Esophagus muscularis mucosa (tissue), 4 donors: ENCODE results near the gene CDX1. TPM values are rescaled to one million over a fixed set of nuclear protein-coding genes. Genes with fewer than 3 reads are reported as not detected.

ENCODE experiments used
- DNase-seq: peaks from one replicate; pipeline ENCODE4 v3.0.0-alpha.2; 2017; ENCODE audit errors: extremely low spot score
- H3K27ac ChIP-seq, 4 donors: fragments of 200-600 bp; sonication (generic); replicated peaks in 1 of 4; 1 replicate in 3 of 4; 2 replicates in 1 of 4; pipeline ENCODE4 v1.5.1; 2016 to 2019; ENCODE audit warnings: mild to moderate bottlenecking in 1 of 4
- H3K27me3 ChIP-seq, 4 donors: fragments of 200-600 bp; sonication (generic); one replicate each; pipeline versions ENCODE4 v1.5.1 to v1.6.0; 2016 to 2019
- H3K36me3 ChIP-seq, 4 donors: fragments of 200-600 bp; sonication (generic); one replicate each; pipeline ENCODE4 v1.5.1; 2016 to 2019
- H3K4me1 ChIP-seq, 4 donors: fragments of 200-600 bp; sonication (generic); one replicate each; pipeline ENCODE4 v1.5.1; 2016 to 2019
- H3K4me3 ChIP-seq, 4 donors: fragments of 200-600 bp; sonication (generic); 1 replicate in 2 of 4; 2 replicates in 2 of 4; pipeline ENCODE4 v1.5.1; 2016 to 2019; ENCODE audit warnings: mild to moderate bottlenecking in 4 of 4, moderate library complexity in 1 of 4
- H3K9me3 ChIP-seq, 4 donors: fragments of 200-600 bp; sonication (generic); 1 replicate in 3 of 4; 2 replicates in 1 of 4; pipeline ENCODE4 v1.5.1; 2016 to 2019
- CTCF ChIP-seq, 3 experiments: fragments of 200-600 bp in 2 of 3; fragments of 450-650 bp in 1 of 3; sonication (generic) in 2 of 3; IDR thresholded peaks; one replicate each; pipeline ENCODE4 v1.5.1; 2017 to 2019; ENCODE audit warnings: antibody characterized with exemption in 3 of 3, mild to moderate bottlenecking in 2 of 3, moderate library complexity in 1 of 3
- EP300 ChIP-seq: sonication (generic); formaldehyde crosslinking; IDR thresholded peaks from one replicate; pipeline ENCODE4 v1.6.1; 2017; ENCODE audit warnings: antibody characterized with exemption
- POLR2A ChIP-seq: fragments of 450-650 bp; IDR thresholded peaks from one replicate; pipeline ENCODE4 v1.6.1; 2017; ENCODE audit warnings: antibody characterized with exemption, moderate library complexity, mild to moderate bottlenecking, low read depth
- POLR2AphosphoS5 ChIP-seq, 2 donors: sonication (generic); formaldehyde crosslinking; IDR thresholded peaks; one replicate each; pipeline ENCODE4 v1.6.1; 2017; ENCODE audit warnings: antibody characterized with exemption in 2 of 2
- WGBS: methylation state at CpG from one replicate; pipeline ENCODE4 v1.1.5; 2018; 5-methylcytosine and 5-hydroxymethylcytosine counted together
- intact Hi-C: fragments of 100-400 bp; cut with DNase I; formaldehyde crosslinking; loops from one replicate; pipeline ENCODE4 v1.15.1; 2023
- total RNA-seq, 4 donors: library from RNA; depleted of rRNA; stranded (reverse); fragments of >200 nt; gene quantifications; one replicate each; pipeline versions ENCODE4 v1.1.0 to v1.2.1, GENCODE V29; 2016

Gene CDX1
- total RNA-seq, 4 donors from 2014 or later, result 0.23 TPM; not detected in 3

DNA sequence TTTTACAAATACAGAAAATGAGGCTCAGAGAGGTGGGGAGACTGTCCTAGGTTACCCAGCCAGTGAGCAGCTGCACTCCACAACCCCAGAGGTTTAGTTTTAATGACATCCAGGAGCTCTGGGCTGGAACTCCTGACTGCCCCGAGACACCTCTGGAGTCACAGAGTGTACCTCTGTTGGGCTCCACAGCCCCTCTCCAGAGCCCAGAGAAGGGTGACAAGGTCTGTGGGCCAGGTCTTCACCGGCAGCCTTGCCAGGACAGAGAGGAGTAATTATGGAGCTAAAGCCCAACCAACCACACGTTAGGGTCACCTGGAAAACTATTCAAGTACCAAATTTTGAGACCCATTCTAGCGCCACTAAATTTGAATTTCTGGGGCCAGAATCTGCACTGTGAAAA is 11.1 kb downstream of the CDX1 start:
- Histone ChIP-seq H3K4me3 (no peak overlapping the region), H3K36me3 (no peaks in the 10 kb centered on the region), H3K9me3 (no peaks in the 10 kb centered on the region), H3K4me1 (peaks cover 19 to 38% (median 30%) of the 10 kb centered on the region in 4 donors), H3K27ac (no peak overlapping the region), H3K27me3 (no peaks in the 10 kb centered on the region)
- TF ChIP-seq CTCF (IDR thresholded peaks at IDR 0.05) (no peak), POLR2AphosphoS5 (IDR thresholded peaks at IDR 0.05) (no peak), POLR2A (no peak), EP300 (no peak)
- WGBS, result 68% methylated on average over 4 of the region's 4 CpGs
- intact Hi-C loops, result no loop called here
- DNase-seq, result no peak

- Histone ChIP-seq H3K4me1 (peaks cover 19 to 38% (median 30%) of the 10 kb centered on the region in 4 donors), H3K27me3 (no peaks in the 10 kb centered on the region), H3K4me3 (no peak overlapping the region), H3K9me3 (no peaks in the 10 kb centered on the region), H3K36me3 (no peaks in the 10 kb centered on the region), H3K27ac (no peak overlapping the region)
- WGBS, result 93% methylated on average over 2 of the region's 4 CpGs
- no peak for DNase-seq
- intact Hi-C loops, result no loop called here
- no peak for TF ChIP-seq POLR2AphosphoS5 (IDR thresholded peaks at IDR 0.05)
- no peak for TF ChIP-seq EP300
- no peak for TF ChIP-seq POLR2A
- TF ChIP-seq CTCF (IDR thresholded peaks at IDR 0.05), result no peak
Observed at GRCh38 chr5:150178262-150178661, 11.7 kb downstream of the CDX1 start.

DNA sequence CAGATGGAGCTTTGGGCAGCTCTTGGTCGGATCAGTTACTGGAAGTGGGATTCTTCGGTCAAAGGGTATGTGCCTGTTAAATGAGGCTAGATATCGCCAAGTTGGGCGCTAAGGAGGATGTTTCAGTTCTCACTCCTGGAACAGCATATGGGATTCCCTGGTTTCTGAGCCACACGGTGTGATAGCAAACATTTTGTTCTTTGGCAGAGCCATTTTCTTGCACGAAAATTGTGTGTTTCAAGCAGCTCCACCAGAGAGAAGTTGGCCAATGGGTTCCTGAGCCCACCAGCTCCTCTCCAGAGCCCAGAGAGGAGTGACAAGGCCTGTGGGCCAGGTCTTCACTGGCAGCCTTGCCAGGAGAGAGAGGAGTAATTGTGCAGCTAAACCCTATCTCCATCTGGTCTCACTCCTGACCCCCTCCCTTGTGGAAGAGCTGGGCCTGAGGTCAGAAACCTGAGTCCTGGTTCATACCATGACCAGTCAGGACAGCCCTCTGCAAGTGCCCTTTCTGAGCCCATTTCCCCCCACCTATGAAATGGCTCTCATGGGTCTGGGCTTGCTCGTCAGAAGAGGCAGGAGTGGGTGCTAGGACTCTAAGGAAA is 12.5 kb downstream of the CDX1 start:
- H3K36me3 ChIP-seq, result no peaks in the 10 kb centered on the region
- H3K4me1 ChIP-seq, result peaks cover 19 to 38% (median 30%) of the 10 kb centered on the region in 4 donors
- no peak for TF ChIP-seq POLR2AphosphoS5 (IDR thresholded peaks at IDR 0.05)
- no peak for TF ChIP-seq EP300
- no peak for TF ChIP-seq CTCF (IDR thresholded peaks at IDR 0.05)
- no peak for TF ChIP-seq POLR2A
- peak overlapping the region in 3 of 4 donors; percentile 21 to 77 (median 63) for H3K27ac ChIP-seq
- intact Hi-C loops, result no loop called here
- DNase-seq, result no peak
- H3K9me3 ChIP-seq, result no peaks in the 10 kb centered on the region
- no peak overlapping the region for H3K4me3 ChIP-seq
- H3K27me3 ChIP-seq, result no peaks in the 10 kb centered on the region
- 94% methylated on average over 6 of the region's 7 CpGs for WGBS

- intact Hi-C loops, result no loop called here
- Histone ChIP-seq H3K27ac (peak overlapping the region; percentile 63 to 77 (median 68)), H3K4me3 (no peak overlapping the region), H3K4me1 (peaks cover 19 to 32% (median 30%) of the 10 kb centered on the region in 4 donors), H3K27me3 (no peaks in the 10 kb centered on the region), H3K36me3 (no peaks in the 10 kb centered on the region), H3K9me3 (no peaks in the 10 kb centered on the region)
- 53% methylated on average over 15 of the region's 18 CpGs for WGBS
- no peak for DNase-seq
- no peak for TF ChIP-seq POLR2A
- peak in 1 of 2 donors; percentile 33 for TF ChIP-seq POLR2AphosphoS5 (IDR thresholded peaks at IDR 0.05)
Observed at GRCh38 chr5:150180241-150181026, 13.9 kb downstream of the CDX1 start.

DNA sequence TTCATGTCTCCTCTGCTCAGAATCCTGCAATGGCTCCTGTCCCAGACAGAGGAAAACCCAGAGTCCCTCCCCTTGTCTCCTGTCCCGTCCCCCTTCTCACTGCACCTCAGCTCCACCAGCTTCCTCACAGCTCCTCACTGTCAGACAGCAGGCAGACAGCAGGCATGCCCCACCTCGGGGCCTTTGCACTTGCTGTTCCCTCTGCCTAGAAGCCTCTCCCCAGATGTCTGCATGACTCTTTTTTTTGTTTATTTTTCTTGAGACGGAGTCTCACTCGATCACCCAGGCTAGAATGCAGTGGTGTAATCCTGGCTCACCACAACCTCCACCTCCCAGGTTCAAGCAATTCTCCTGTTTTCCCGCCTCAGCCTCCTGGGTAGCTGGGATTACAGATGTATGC is 14.4 kb downstream of the CDX1 start:
- Histone ChIP-seq H3K9me3 (no peaks in the 10 kb centered on the region), H3K4me1 (peaks cover 19 to 32% (median 29%) of the 10 kb centered on the region in 4 donors), H3K4me3 (no peak overlapping the region), H3K36me3 (no peaks in the 10 kb centered on the region), H3K27ac (peak overlapping the region; percentile 63 to 77 (median 68)), H3K27me3 (no peaks in the 10 kb centered on the region)
- intact Hi-C loops, result no loop called here
- no peak for DNase-seq
- no peak for TF ChIP-seq EP300
- 48% methylated on average over 5 of the region's 5 CpGs for WGBS
